Fibroblast of peridontal ligament (primary cell): ENCODE measurements around the gene HAGHL.
A peak's percentile ranks its signal among the peaks of the same experiment; 100 is the strongest.
"Not testable (repeated sequence)": the region's sequence is repeated elsewhere in the genome, so short reads cannot be mapped to it uniquely, and the experiment has no call there.

ENCODE experiments used
- DNase-seq: peaks from one replicate; pipeline ENCODE4 v3.0.0-alpha.2; 2010; ENCODE audit errors: extremely low read depth

Gene HAGHL

GRCh38 chr16:734208-734980 is 7.5 kb downstream of the HAGHL start:
- DNase-seq, result no peak

- DNase-seq, result no peak
Measured at GRCh38 chr16:734981-735881, 8.3 kb downstream of the HAGHL start.

GRCh38 chr16:735982-736453 is 9.1 kb downstream of the HAGHL start:
- DNase-seq, result no peak

DNA sequence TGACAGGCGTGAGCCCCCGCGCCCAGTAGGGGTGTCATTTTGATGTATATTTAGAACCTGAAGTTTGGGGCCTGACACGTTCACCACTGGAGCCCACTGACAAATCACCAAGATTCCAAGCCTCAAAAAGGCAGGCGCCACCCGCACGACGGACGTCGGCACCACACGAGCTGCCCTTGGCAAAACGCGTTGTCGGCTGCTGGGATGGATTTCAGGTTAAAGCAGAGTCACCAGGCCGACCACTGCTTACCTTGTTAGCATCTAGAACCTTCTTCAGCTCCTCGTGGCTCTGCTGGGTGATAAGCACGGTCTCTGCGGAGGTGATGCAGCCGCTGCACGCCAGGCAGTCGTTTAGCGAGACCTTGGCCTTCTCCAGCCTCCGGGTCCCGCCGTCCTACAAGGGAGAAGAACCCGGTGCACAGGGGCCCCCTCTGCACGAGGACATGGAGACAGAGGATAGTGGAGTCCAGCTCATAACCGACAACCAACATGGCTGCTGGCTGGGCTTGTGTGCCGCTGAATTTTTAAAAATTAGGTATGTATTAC is 10.1 kb downstream of the HAGHL start:
- DNase-seq, result no peak

- no peak for DNase-seq
Measured at GRCh38 chr16:739560-740458, 12.9 kb downstream of the HAGHL start.

DNA sequence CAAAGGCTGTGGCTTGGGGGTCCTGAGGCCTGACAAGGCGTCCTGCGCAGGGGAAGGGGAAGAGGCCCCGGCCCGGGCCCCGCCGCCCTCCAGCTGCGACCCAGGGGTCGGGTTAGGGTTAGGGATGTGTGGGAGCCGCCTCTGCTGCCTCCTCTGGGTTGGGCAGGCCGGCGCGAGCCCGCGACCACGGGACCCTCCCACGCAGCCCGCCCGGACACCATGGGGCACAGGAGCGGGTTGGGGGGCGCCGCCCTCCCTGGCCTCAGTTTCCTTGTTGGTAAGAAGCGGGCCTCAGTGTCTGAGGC is 13.5 kb downstream of the HAGHL start:
- DNase-seq, result no peak

- peak; percentile 81 for DNase-seq
Measured at GRCh38 chr16:740764-741505, 14.0 kb downstream of the HAGHL start, which contains the start of gene CIAO3. Gene CIAO3 (minus strand): TSS chr16:740997. CDS start chr16:740985, 12 bp downstream.

DNA sequence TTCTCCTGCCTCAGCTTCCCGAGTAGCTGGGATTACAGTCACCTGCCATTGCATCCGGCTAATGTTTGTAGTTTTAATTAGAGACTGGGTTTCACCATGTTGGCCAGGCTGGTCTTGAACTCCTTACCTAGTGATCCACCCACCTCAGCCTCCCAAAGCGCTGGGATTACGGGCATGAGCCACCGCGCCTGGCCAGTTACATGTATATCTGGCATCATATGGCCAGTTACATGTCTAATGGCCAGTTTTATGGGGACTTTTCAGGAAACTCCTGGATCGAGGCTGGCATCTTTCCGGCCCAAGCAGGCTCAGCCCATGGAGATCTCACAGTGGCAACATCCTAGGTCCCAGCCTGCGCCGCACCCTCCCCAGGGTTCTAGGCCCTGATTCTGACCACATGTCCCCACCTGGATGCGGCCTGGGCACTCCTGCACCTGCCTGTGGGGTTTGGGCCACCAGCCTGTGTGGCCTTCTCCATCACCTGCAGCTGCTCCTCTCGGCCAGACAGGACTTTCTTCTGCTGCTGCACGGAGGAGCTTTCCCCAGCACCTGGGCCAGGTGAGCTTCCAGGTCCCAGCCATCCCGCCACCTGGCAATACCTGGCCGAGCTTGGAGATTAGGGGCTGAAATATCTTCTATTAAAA is 15.2 kb downstream of the HAGHL start:
- no peak for DNase-seq

DNA sequence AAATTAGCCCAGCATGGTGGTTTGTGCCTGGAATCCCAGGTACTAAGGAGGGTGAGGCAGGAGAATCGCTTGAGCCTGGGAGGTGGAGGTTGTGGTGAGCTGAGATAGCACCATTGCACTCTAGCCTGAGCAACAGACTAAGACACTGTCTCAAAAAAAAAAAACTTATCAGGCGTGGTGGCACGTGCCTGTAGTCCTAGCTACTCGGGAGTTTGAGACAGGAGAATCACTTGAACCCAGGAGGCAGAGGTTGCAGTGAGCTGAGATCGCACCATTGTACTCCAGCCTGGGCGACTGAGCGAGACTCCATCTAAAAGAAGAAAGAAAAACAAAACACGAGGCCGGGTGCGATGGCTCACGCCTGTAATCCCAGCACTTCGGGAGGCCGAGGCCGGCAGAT is 16.0 kb downstream of the HAGHL start:
- not testable (repeated sequence) for DNase-seq

DNA sequence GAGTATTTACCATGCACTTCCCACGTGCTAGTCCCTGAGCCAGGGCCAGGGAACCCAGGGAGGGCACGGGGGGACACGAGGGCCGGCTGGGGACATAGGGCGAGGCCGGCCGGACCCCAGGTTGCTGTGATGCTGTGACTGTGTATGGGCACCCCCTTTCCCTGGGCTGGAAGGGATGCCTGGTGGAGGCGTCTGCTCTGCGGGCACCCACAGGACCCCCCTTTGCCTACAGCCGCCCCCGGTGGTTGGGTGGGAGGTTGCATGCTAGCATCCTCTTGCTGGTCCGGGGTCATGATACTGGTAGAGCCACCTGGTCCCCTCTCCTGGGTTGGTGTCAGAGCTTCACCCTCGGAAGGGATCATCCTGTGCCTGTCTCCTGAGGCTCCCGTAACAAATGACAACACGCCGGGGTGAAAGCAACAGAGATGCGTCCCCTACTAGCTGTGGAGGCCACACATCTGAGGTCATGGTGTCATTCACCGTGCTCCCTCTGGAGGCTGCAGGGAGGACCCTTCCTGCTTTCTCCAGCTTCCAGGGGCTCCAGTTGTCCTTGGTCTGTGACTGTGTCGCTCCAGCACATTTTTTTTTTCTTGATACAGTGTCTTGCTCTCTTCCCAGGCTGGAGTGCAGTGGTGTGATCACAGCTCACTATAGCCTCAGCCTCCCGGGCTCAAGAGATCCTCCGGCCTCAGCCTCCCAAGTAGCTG is 17.0 kb downstream of the HAGHL start:
- no peak for DNase-seq

- no peak for DNase-seq
Measured at GRCh38 chr16:745739-746138, 18.8 kb downstream of the HAGHL start.

DNA sequence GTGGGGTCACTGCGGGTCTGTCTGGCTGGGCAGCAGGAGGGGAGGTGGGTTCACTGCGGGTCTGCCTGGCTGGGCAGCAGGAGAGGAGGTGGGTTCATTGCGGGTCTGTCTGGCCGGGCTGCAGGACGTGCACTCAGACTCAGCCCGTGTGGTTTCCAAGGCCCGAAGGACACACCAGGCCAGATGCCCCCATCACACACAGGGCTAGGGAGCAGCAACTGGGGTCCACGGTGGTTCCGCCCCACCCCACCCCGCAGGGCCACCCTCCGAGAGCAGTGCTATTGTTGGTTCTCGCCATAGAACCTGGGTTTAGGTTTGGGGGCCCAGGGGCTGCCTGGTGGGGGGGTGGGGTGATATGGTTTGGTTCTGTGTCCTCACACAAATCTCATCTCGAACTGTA is 19.7 kb downstream of the HAGHL start:
- no peak for DNase-seq

DNA sequence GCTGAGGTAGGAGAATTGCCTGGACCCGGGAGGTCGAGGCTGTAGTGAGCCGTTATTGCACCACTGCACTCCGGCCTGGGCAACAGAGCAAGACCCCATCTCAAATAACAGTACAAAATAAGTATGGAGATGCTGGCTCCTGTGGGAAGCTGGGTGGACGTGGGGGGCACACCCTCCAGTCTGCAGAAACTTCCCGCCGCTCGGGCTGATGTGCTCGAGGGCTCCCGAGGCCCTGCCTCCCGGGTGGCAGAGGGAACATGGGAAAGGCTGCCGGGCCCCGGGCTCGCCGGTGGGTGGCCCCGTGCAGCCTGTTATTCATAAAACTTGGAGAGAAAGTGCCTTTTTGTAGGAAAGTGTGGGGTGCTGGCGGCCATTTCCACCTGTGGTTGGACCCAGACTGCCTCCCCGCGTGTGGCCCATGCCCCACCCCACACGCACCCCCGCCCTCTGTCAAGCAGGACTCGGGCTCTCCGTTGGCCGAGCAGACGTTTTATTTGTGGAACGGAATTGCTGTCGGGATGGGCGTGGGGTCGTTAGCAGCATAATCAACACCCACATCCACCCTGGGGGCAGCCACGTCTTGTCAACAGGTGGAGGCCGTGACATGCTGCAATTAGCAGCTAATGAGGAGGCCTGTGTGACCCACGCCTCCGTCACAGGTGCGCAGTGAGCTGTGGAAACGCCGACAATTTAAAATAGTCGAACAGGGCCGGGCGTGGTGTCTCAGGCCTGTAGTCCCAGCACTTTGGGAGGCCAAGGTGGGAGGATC is 21.3 kb downstream of the HAGHL start:
- no peak for DNase-seq

DNA sequence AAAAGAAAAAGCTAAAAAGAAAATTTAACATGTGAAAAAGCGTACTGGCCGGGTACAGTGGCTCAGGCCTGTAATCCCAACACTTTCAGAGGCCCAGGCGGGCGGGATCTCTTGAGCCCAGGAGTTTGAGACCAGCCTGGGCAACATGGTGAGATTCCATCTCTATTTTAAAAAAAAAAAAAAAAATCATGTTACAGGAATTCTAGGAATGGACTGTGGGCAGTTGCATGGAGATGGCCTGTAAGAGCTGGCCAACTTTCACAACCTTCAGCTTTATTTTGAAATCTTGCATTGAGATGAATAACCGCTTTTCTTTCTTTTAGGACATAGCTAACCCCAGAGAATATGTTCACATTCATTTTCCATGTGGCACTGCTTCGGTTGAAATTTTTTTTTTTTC is 22.1 kb downstream of the HAGHL start:
- DNase-seq, result peak; percentile 93

GRCh38 chr16:750485-750884 is 23.6 kb downstream of the HAGHL start:
- DNase-seq, result no peak

DNA sequence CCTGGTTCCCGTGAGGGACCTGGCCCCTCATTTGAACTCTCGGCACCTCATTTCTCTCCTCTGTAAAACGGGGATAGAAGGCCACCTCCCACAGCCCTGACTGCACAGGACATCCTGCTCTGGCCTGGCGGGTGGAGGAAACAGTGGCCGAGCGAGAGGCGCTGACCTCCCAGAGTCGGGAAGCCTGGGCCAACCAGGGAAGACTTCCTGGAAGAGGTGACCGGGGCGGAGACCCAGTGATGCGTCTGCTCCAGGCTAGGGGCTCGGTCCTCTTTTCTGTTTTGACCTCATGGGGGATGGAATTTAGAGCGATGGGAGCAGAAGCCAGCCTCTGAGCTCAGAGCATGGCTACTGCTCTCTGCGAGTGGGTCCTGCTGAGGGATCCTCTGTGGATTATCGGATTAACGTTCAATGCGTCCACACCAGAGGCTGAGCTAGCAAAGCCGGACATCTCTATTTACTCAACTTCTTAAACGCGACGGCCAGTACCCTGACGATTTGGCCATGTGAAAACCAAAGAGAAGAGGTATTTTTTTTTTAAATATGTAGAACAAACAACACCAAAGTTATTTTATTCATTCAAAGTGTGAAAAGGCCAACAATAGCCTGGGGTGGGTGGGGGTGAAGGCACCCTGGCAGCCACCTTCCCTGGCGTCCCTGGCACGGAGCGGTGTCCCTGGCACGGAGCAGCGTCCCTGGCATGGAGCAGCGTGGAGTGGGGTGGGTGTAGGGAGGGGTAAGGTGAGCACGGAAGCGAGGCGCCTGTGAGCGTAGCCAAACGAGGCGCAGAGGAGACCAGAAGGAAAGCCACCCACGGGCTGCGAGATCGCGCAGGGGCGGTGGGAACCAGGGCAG is 24.5 kb downstream of the HAGHL start:
- DNase-seq, result no peak

- no peak for DNase-seq
Measured at GRCh38 chr16:752007-752312, 25.1 kb downstream of the HAGHL start.

GRCh38 chr16:754121-754607 is 27.3 kb downstream of the HAGHL start:
- DNase-seq, result not testable (repeated sequence)
